Astrocyte (in vitro differentiated cells and primary cell): Measurements from ENCODE around the gene MCTP1. TPM values are rescaled to one million over a fixed set of nuclear protein-coding genes. Genes with fewer than 3 reads are reported as not detected.

Experiments
- DNase-seq: peaks from one replicate; pipeline ENCODE4 v3.0.0-alpha.2; 2010; ENCODE audit warnings: low read depth
- FAIRE-seq: peaks from 2 replicates; lab custom pipeline; 2011; peaks lifted over from hg19 to GRCh38; lab: Jason Lieb, UNC
- H2AFZ ChIP-seq: 2 replicates; pipeline ENCODE4 v1.6.0; 2012; ENCODE audit warnings: low read depth, low read length, inconsistent platforms
- H3K27ac ChIP-seq: 2 replicates; pipeline ENCODE4 v1.5.1; 2011; ENCODE audit warnings: low read depth, low read length, inconsistent platforms
- H3K27me3 ChIP-seq: 2 replicates; pipeline ENCODE4 v1.6.0; 2011; ENCODE audit warnings: low read length, inconsistent platforms; ENCODE audit not compliant: insufficient read depth
- H3K36me3 ChIP-seq: 2 replicates; pipeline ENCODE4 v1.5.1; 2011; ENCODE audit warnings: low read length, inconsistent platforms; ENCODE audit not compliant: insufficient read depth
- H3K4me1 ChIP-seq: 2 replicates; pipeline ENCODE4 v1.5.1; 2011; ENCODE audit warnings: low read length, inconsistent platforms; ENCODE audit not compliant: insufficient read depth
- H3K4me2 ChIP-seq: 2 replicates; pipeline ENCODE4 v1.6.0; 2012; ENCODE audit warnings: low read length, inconsistent platforms
- H3K4me3 ChIP-seq: 2 replicates; pipeline ENCODE4 v1.5.1; 2011; ENCODE audit warnings: low read depth, mild to moderate bottlenecking, low read length, inconsistent platforms; ENCODE audit not compliant: insufficient read depth
- H3K79me2 ChIP-seq: 2 replicates; pipeline ENCODE4 v1.6.0; 2012; ENCODE audit warnings: mild to moderate bottlenecking, low read length, inconsistent platforms; ENCODE audit not compliant: insufficient read depth
- H3K9ac ChIP-seq: 2 replicates; pipeline ENCODE4 v1.6.0; 2012; ENCODE audit warnings: mild to moderate bottlenecking, low read length, inconsistent platforms
- H3K9me3 ChIP-seq: 2 replicates; pipeline ENCODE4 v1.5.1; 2012; ENCODE audit warnings: low read depth, mild to moderate bottlenecking, low read length, inconsistent platforms; ENCODE audit not compliant: insufficient read depth
- H4K20me1 ChIP-seq: 2 replicates; pipeline ENCODE4 v1.6.0; 2012; ENCODE audit warnings: low read length, inconsistent platforms; ENCODE audit not compliant: insufficient read depth
- H3K27ac Mint-ChIP-seq: one replicate; pipeline ENCODE4 v1.8.0; 2021; ENCODE audit warnings: mild to moderate bottlenecking, mixed read lengths; ENCODE audit not compliant: unreplicated experiment
- H3K27me3 Mint-ChIP-seq: one replicate; pipeline ENCODE4 v1.8.0; 2021; ENCODE audit warnings: low read depth, mixed read lengths; ENCODE audit not compliant: unreplicated experiment
- H3K36me3 Mint-ChIP-seq: one replicate; pipeline ENCODE4 v1.8.0; 2021; ENCODE audit warnings: low read depth, mixed read lengths; ENCODE audit not compliant: unreplicated experiment
- H3K4me1 Mint-ChIP-seq: one replicate; pipeline ENCODE4 v1.8.0; 2021; ENCODE audit warnings: low read depth, mixed read lengths; ENCODE audit not compliant: unreplicated experiment
- H3K4me3 Mint-ChIP-seq: one replicate; pipeline ENCODE4 v1.8.0; 2021; ENCODE audit warnings: mild to moderate bottlenecking, moderate library complexity, mixed read lengths; ENCODE audit not compliant: unreplicated experiment
- H3K9me3 Mint-ChIP-seq: one replicate; pipeline ENCODE4 v1.8.0; 2021; ENCODE audit warnings: mild to moderate bottlenecking, mixed read lengths; ENCODE audit not compliant: unreplicated experiment
- CTCF ChIP-seq: IDR thresholded peaks from 2 replicates; pipeline ENCODE4 v1.5.1; 2011; ENCODE audit warnings: low read depth, mild to moderate bottlenecking, inconsistent platforms, low read length, moderate library complexity; ENCODE audit not compliant: insufficient read depth
- EZH2 ChIP-seq: IDR thresholded peaks from 2 replicates; pipeline ENCODE4 v1.6.1; 2012; ENCODE audit warnings: mild to moderate bottlenecking, low read length, inconsistent platforms; ENCODE audit not compliant: insufficient read depth
- total RNA-seq: library from RNA; stranded (reverse); gene quantifications from 2 replicates; pipeline ENCODE4 v1.2.1, GENCODE V29; 2021

MCTP1 gene
- total RNA-seq, 1 donor from 2014 or later: 40.6 TPM

- peaks cover 7% of the 10 kb centered on the region for H3K4me1 Mint-ChIP-seq
- H3K27ac ChIP-seq: no peak overlapping the region
- no peak overlapping the region for H3K9ac ChIP-seq
- DNase-seq (no peak), FAIRE-seq (no peak)
- H3K9me3 Mint-ChIP-seq: peaks cover 5% of the 10 kb centered on the region
- H3K27me3 Mint-ChIP-seq: no peaks in the 10 kb centered on the region
- H3K4me3 Mint-ChIP-seq: no peak overlapping the region
- H3K4me3 ChIP-seq: no peak overlapping the region
- H4K20me1 ChIP-seq: no peaks in the 10 kb centered on the region
- H2AFZ ChIP-seq: no peak overlapping the region
- H3K27ac Mint-ChIP-seq: no peak overlapping the region
- H3K4me2 ChIP-seq: no peak overlapping the region
- H3K36me3 ChIP-seq: no peaks in the 10 kb centered on the region
- H3K79me2 ChIP-seq: no peaks in the 10 kb centered on the region
- no peaks in the 10 kb centered on the region for H3K9me3 ChIP-seq
- H3K27me3 ChIP-seq: no peaks in the 10 kb centered on the region
- no peaks in the 10 kb centered on the region for H3K4me1 ChIP-seq
- peaks cover 8% of the 10 kb centered on the region for H3K36me3 Mint-ChIP-seq
- no peak for TF ChIP-seq CTCF
- no peak for TF ChIP-seq EZH2
Measured at GRCh38 chr5:94972268-94972667, 312.6 kb downstream of the MCTP1 start.

DNA sequence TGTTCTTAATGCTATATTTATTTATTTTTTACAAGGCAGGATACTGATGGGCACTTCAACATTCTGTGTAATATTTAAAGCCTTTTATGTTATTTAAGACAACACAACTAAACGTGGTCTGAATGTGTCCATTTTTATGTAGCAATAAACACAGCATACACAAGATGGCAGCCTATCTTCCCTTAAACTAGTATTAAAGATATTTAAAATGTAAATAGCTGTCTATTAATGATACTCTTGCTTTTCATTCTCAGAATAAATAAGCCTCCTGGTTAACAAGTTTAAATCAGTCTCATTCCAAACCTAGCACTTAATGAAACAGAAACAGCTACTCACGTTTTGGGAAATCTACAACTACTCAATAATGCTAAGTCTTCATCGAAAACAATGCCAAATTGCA lies 315.7 kb downstream of the MCTP1 start:
- no peak overlapping the region for H3K9ac ChIP-seq
- no peaks in the 10 kb centered on the region for H3K4me1 ChIP-seq
- H3K36me3 ChIP-seq: no peaks in the 10 kb centered on the region
- H3K4me2 ChIP-seq: no peak overlapping the region
- peak overlapping the region; percentile 60 for H3K27ac Mint-ChIP-seq
- no peak for FAIRE-seq
- no peak overlapping the region for H3K4me3 Mint-ChIP-seq
- H2AFZ ChIP-seq: no peak overlapping the region
- no peaks in the 10 kb centered on the region for H4K20me1 ChIP-seq
- DNase-seq: peak; percentile 1
- H3K27ac ChIP-seq: no peak overlapping the region
- H3K9me3 Mint-ChIP-seq: peaks cover 2% of the 10 kb centered on the region
- no peaks in the 10 kb centered on the region for H3K27me3 ChIP-seq
- H3K4me1 Mint-ChIP-seq: peaks cover 7% of the 10 kb centered on the region
- H3K36me3 Mint-ChIP-seq: peaks cover 7% of the 10 kb centered on the region
- H3K79me2 ChIP-seq: no peaks in the 10 kb centered on the region
- TF ChIP-seq CTCF (peak; percentile 19), EZH2 (no peak)
- H3K27me3 Mint-ChIP-seq: no peaks in the 10 kb centered on the region
- H3K9me3 ChIP-seq: no peaks in the 10 kb centered on the region
- H3K4me3 ChIP-seq: no peak overlapping the region

- Histone ChIP-seq H3K27ac (no peak overlapping the region), H3K27me3 (no peaks in the 10 kb centered on the region), H3K4me2 (no peak overlapping the region), H3K9ac (no peak overlapping the region), H3K4me3 (no peak overlapping the region), H4K20me1 (no peaks in the 10 kb centered on the region), H3K9me3 (no peaks in the 10 kb centered on the region), H3K36me3 (no peaks in the 10 kb centered on the region), H2AFZ (no peak overlapping the region), H3K4me1 (no peaks in the 10 kb centered on the region), H3K79me2 (no peaks in the 10 kb centered on the region)
- Mint-ChIP-seq H3K4me3 (no peak overlapping the region), H3K36me3 (peaks cover 7% of the 10 kb centered on the region), H3K27ac (no peak overlapping the region), H3K27me3 (no peaks in the 10 kb centered on the region), H3K9me3 (peaks cover 2% of the 10 kb centered on the region), H3K4me1 (peaks cover 7% of the 10 kb centered on the region)
- FAIRE-seq (peak; percentile 86), DNase-seq (peak; percentile 47)
- no peak for TF ChIP-seq EZH2
- peak; percentile 82 for TF ChIP-seq CTCF
Measured at GRCh38 chr5:94968507-94969095, 316.3 kb downstream of the MCTP1 start.
